OCI-LY7 (cell line): ENCODE results near the gene MTFP1. TPM values are rescaled to one million over a fixed set of nuclear protein-coding genes. Genes with fewer than 3 reads are reported as not detected.
"Not testable (repeated sequence)": the region's sequence is repeated elsewhere in the genome, so short reads cannot be mapped to it uniquely, and the experiment has no call there.

Experiments used
- BruUV-seq: library from RNA; stranded (reverse); fragments of 400-500 nt; replicated peaks from 2 replicates; lab custom pipeline; 2021; lab: Mats Ljungman, UMichigan
- CTCF ChIA-PET: fragments of 300-600 bp; sonication (Branson Sonifier 250); formaldehyde crosslinking; loops from one replicate; lab custom pipeline; 2022; ENCODE audit warnings: antibody characterized with exemption; ENCODE audit not compliant: unreplicated experiment; lab: Charles Lee
- POLR2A ChIA-PET: fragments of 300-600 bp; sonication (Branson Sonifier 250); formaldehyde crosslinking; loops from one replicate; lab custom pipeline; 2022; ENCODE audit warnings: antibody characterized with exemption; lab: Charles Lee
- DNase-seq: peaks from one replicate; pipeline ENCODE4 v3.0.0-alpha.2; 2015; ENCODE audit warnings: low spot score
- H2AFZ ChIP-seq: fragments of 200-600 bp; sonication (generic), shearing (Covaris generic); 2 replicates; pipeline ENCODE4 v1.6.1; 2014; ENCODE audit warnings: mild to moderate bottlenecking, antibody characterized with exemption, low read length, moderate library complexity
- H3K27ac ChIP-seq: fragments of 200-600 bp; sonication (generic); 2 replicates; pipeline ENCODE4 v1.5.1; 2014; ENCODE audit warnings: mixed run types, low read depth, mild to moderate bottlenecking, moderate library complexity, low read length, inconsistent platforms; ENCODE audit not compliant: poor library complexity, severe bottlenecking
- H3K36me3 ChIP-seq: fragments of 200-600 bp; sonication (generic); 2 replicates; pipeline ENCODE4 v1.6.1; 2014; ENCODE audit warnings: mild to moderate bottlenecking, antibody characterized with exemption, low read length, moderate library complexity, mixed read lengths; ENCODE audit not compliant: insufficient read depth
- H3K4me1 ChIP-seq: fragments of 200-600 bp; sonication (generic); 2 replicates; pipeline ENCODE4 v1.5.1; 2014; ENCODE audit warnings: mild to moderate bottlenecking, low read length; ENCODE audit not compliant: insufficient read depth, poor library complexity, severe bottlenecking
- H3K4me2 ChIP-seq: fragments of 200-600 bp; sonication (generic); 2 replicates; pipeline ENCODE4 v1.6.1; 2014; ENCODE audit warnings: mild to moderate bottlenecking, low read length
- H3K4me3 ChIP-seq: fragments of 200-600 bp; sonication (generic); 2 replicates; pipeline ENCODE4 v1.5.1; 2014; ENCODE audit warnings: mild to moderate bottlenecking, low read depth, low read length; ENCODE audit not compliant: poor library complexity, severe bottlenecking
- H3K79me2 ChIP-seq: fragments of 200-600 bp; sonication (generic); 2 replicates; pipeline ENCODE4 v1.6.1; 2016; ENCODE audit warnings: low read depth, mild to moderate bottlenecking, low read length, moderate library complexity, mixed read lengths; ENCODE audit not compliant: insufficient read depth
- H3K9me2 ChIP-seq: fragments of 200-600 bp; sonication (generic); 2 replicates; pipeline ENCODE4 v1.6.1; 2016; ENCODE audit warnings: mild to moderate bottlenecking, low read length, mixed read lengths; ENCODE audit not compliant: insufficient read depth
- H3K9me3 ChIP-seq: fragments of 200-600 bp; sonication (generic); 2 replicates; pipeline ENCODE4 v1.6.1; 2014; ENCODE audit warnings: mild to moderate bottlenecking, mixed run types, low read length, mixed read lengths
- H4K20me1 ChIP-seq: fragments of 200-600 bp; sonication (generic); 2 replicates; pipeline ENCODE4 v1.6.1; 2014; ENCODE audit warnings: mild to moderate bottlenecking, antibody characterized with exemption, low read length, moderate library complexity, mixed read lengths; ENCODE audit not compliant: insufficient read depth
- CTCF ChIP-seq: fragments of 200-600 bp; sonication (generic); conservative IDR thresholded peaks from 2 replicates; pipeline ENCODE4 v1.5.1; 2014; ENCODE audit warnings: mild to moderate bottlenecking, antibody characterized with exemption, low read length, moderate library complexity, mixed read lengths
- EZH2phosphoT487 ChIP-seq: fragments of 200-600 bp; sonication (generic); IDR thresholded peaks from 2 replicates; pipeline ENCODE4 v1.6.1; 2018; ENCODE audit warnings: low read depth, borderline replicate concordance, mild to moderate bottlenecking, mixed run types, antibody characterized with exemption, low read length, moderate library complexity, mixed read lengths
- intact Hi-C: fragments of 100-400 bp; cut with micrococcal nuclease; formaldehyde crosslinking; loops from one replicate; pipeline ENCODE4 v1.10.0; 2022; ENCODE audit not compliant: unreplicated experiment
- total RNA-seq, 2 experiments: library from RNA; depleted of rRNA in 1 of 2; stranded (reverse); fragments of >200 nt in 1 of 2; shearing (Covaris generic) in 1 of 2; gene quantifications; 2 replicates each; pipeline ENCODE4 v1.2.3, GENCODE V29; 2014 to 2022

Gene MTFP1
- total RNA-seq, 2 experiments from 2014 or later = 81.9 to 83.2 TPM

- H3K9me2 ChIP-seq = no peaks in the 10 kb centered on the region
- H3K4me3 ChIP-seq = no peak overlapping the region
- H3K4me2 ChIP-seq = no peak overlapping the region
- ChIA-PET POLR2A (no interaction called here), CTCF (no interaction called here)
- DNase-seq = no peak
- H3K27ac ChIP-seq = no peak overlapping the region
- BruUV-seq = no TSS peak
- no peaks in the 10 kb centered on the region for H3K9me3 ChIP-seq
- TF ChIP-seq EZH2phosphoT487 = no peak
- TF ChIP-seq CTCF = no peak
- H3K4me1 ChIP-seq = no peaks in the 10 kb centered on the region
- intact Hi-C loops = no loop called here
- H4K20me1 ChIP-seq = no peaks in the 10 kb centered on the region
- no peaks in the 10 kb centered on the region for H3K79me2 ChIP-seq
- no peaks in the 10 kb centered on the region for H3K36me3 ChIP-seq
- H2AFZ ChIP-seq = no peak overlapping the region
Observed at GRCh38 chr22:30457981-30458380, 32.4 kb downstream of the MTFP1 start.

DNA sequence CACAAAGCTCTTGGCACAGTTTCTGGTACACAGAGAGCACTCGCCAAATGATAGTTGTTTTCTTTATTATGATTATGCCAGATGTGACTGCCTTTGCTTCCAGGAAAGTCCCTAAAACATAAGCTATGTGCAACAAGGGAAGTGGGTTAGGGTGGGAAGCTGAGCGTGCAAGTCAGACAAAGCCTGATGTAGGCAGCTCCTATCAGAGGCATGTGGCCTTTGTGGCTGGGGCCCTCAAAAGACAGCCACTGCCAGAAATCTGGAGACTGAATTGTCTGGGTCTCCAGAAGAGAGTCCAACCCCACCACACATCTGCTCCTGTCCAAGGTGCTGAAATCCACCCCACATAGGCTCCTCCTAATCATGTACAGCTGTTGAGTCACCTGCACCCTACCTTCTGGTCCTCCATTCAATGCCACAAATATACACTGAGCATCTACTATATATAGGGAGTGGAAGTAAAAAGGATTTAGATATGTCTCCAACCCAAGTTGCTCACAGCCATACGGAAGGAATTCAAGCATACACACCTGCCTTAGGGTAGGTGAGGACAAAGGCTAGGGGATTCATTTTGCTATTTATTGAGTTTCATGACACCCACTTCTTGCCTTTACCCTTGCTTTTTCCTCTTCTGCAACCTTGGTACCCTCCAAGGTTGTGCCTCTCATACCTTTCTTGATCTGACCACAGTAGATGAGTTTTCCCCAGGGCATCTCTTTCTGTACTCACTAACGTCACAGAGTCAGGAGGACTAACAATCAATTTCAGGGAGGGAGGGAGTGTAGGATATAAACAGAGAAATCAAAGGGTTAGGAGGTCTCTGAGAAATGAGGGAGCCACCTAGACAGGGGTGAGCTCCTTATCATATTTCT, 33.8 kb downstream of the MTFP1 start:
- no peaks in the 10 kb centered on the region for H3K36me3 ChIP-seq
- intact Hi-C loops = no loop called here
- H3K4me3 ChIP-seq = no peak overlapping the region
- ChIA-PET CTCF (no interaction called here), POLR2A (interaction anchor here (1.1 kb wide), 1 partner anchor 19 kb away, joined by 3 read pairs; no protein-coding TSS in a partner anchor)
- H3K4me1 ChIP-seq = no peaks in the 10 kb centered on the region
- no peaks in the 10 kb centered on the region for H3K9me3 ChIP-seq
- no peaks in the 10 kb centered on the region for H3K9me2 ChIP-seq
- peak; percentile 20 for DNase-seq
- no TSS peak for BruUV-seq
- H2AFZ ChIP-seq = no peak overlapping the region
- no peaks in the 10 kb centered on the region for H4K20me1 ChIP-seq
- H3K4me2 ChIP-seq = no peak overlapping the region
- TF ChIP-seq CTCF (no peak), EZH2phosphoT487 (no peak)
- no peak overlapping the region for H3K27ac ChIP-seq
- H3K79me2 ChIP-seq = no peaks in the 10 kb centered on the region

GRCh38 chr22:30460147-30460546, 34.6 kb downstream of the MTFP1 start:
- no peak overlapping the region for H3K4me2 ChIP-seq
- no peak overlapping the region for H3K4me3 ChIP-seq
- no peak overlapping the region for H2AFZ ChIP-seq
- intact Hi-C loops = no loop called here
- TF ChIP-seq CTCF (no peak), EZH2phosphoT487 (no peak)
- no peak for DNase-seq
- ChIA-PET CTCF (no interaction called here), POLR2A (no interaction called here)
- H4K20me1 ChIP-seq = no peaks in the 10 kb centered on the region
- no TSS peak for BruUV-seq
- H3K4me1 ChIP-seq = no peaks in the 10 kb centered on the region
- no peaks in the 10 kb centered on the region for H3K36me3 ChIP-seq
- H3K79me2 ChIP-seq = no peaks in the 10 kb centered on the region
- no peaks in the 10 kb centered on the region for H3K9me3 ChIP-seq
- no peak overlapping the region for H3K27ac ChIP-seq
- no peaks in the 10 kb centered on the region for H3K9me2 ChIP-seq

- H3K4me1 ChIP-seq, H3K79me2 ChIP-seq, H3K27ac ChIP-seq, BruUV-seq, H3K4me2 ChIP-seq, H3K9me3 ChIP-seq, intact Hi-C loops, CTCF ChIA-PET, H3K9me2 ChIP-seq, H4K20me1 ChIP-seq, H3K36me3 ChIP-seq, DNase-seq, H3K4me3 ChIP-seq, H2AFZ ChIP-seq: not testable (repeated sequence)
- POLR2A ChIA-PET = interaction anchor here (0.7 kb wide), 2 partner anchors 259 to 277 kb away, joined by 3 to 4 read pairs; no protein-coding TSS in a partner anchor
Observed at GRCh38 chr22:30460555-30460954, 35.0 kb downstream of the MTFP1 start.
